Measurements from ENCODE around the gene FRYL.
"Not testable (repeated sequence)": the region's sequence is repeated elsewhere in the genome, so short reads cannot be mapped to it uniquely, and the experiment has no call there.

Gene FRYL

GRCh38 chr4:48727666-48728459, 52.2 kb downstream of the FRYL start:
- Mint-ChIP-seq H3K4me1 (peaks cover 47% of the 10 kb centered on the region), H3K9me3 (peaks cover 57% of the 10 kb centered on the region), H3K27me3 (ENCODE audit: low read depth, poor library complexity) (no peaks in the 10 kb centered on the region), H3K27ac (peak overlapping the region; percentile 10), H3K4me3 (no peak overlapping the region), H3K36me3 (ENCODE audit: low read depth) (peaks cover 66% of the 10 kb centered on the region)
- DNase-seq, result no peak
- TF ChIP-seq CTCF (IDR thresholded peaks at IDR 0.05), result no peak

- Mint-ChIP-seq H3K4me3 (no peak overlapping the region), H3K4me1 (peaks cover 47% of the 10 kb centered on the region), H3K36me3 (ENCODE audit: low read depth) (peaks cover 53% of the 10 kb centered on the region), H3K27ac (no peak overlapping the region), H3K27me3 (ENCODE audit: low read depth, poor library complexity) (no peaks in the 10 kb centered on the region), H3K9me3 (peaks cover 50% of the 10 kb centered on the region)
- no peak for DNase-seq
- no peak for TF ChIP-seq CTCF (IDR thresholded peaks at IDR 0.05)
Measured at GRCh38 chr4:48725414-48725813, 54.7 kb downstream of the FRYL start.

GRCh38 chr4:48722509-48723446, 57.3 kb downstream of the FRYL start:
- Mint-ChIP-seq H3K4me3 (no peak overlapping the region), H3K27me3 (ENCODE audit: low read depth, poor library complexity) (no peaks in the 10 kb centered on the region), H3K4me1 (peaks cover 44% of the 10 kb centered on the region), H3K36me3 (ENCODE audit: low read depth) (peaks cover 48% of the 10 kb centered on the region), H3K9me3 (peaks cover 38% of the 10 kb centered on the region), H3K27ac (no peak overlapping the region)
- TF ChIP-seq CTCF (IDR thresholded peaks at IDR 0.05), result no peak
- no peak for DNase-seq

- Mint-ChIP-seq H3K27me3 (ENCODE audit: low read depth, poor library complexity) (no peaks in the 10 kb centered on the region), H3K4me3 (no peak overlapping the region), H3K36me3 (ENCODE audit: low read depth) (peaks cover 55% of the 10 kb centered on the region), H3K27ac (no peak overlapping the region), H3K9me3 (peaks cover 48% of the 10 kb centered on the region), H3K4me1 (peaks cover 25% of the 10 kb centered on the region)
- no peak for TF ChIP-seq CTCF (IDR thresholded peaks at IDR 0.05)
- no peak for DNase-seq
Measured at GRCh38 chr4:48720459-48720858, 59.6 kb downstream of the FRYL start.

- Mint-ChIP-seq H3K9me3 (peaks cover 45% of the 10 kb centered on the region), H3K27ac (peak overlapping the region; percentile 4), H3K36me3 (ENCODE audit: low read depth) (peaks cover 50% of the 10 kb centered on the region), H3K27me3 (ENCODE audit: low read depth, poor library complexity) (no peaks in the 10 kb centered on the region), H3K4me3 (no peak overlapping the region), H3K4me1 (peaks cover 12% of the 10 kb centered on the region)
- no peak for DNase-seq
- no peak for TF ChIP-seq CTCF (IDR thresholded peaks at IDR 0.05)
Measured at GRCh38 chr4:48718818-48719465, 61.1 kb downstream of the FRYL start.

GRCh38 chr4:48716285-48716684, 63.8 kb downstream of the FRYL start:
- not testable (repeated sequence) for H3K4me3 Mint-ChIP-seq; DNase-seq; H3K4me1 Mint-ChIP-seq; H3K27me3 Mint-ChIP-seq (ENCODE audit: low read depth, poor library complexity); H3K27ac Mint-ChIP-seq
- peaks cover 64% of the 10 kb centered on the region for H3K9me3 Mint-ChIP-seq
- peaks cover 68% of the 10 kb centered on the region for H3K36me3 Mint-ChIP-seq (ENCODE audit: low read depth)
